C4-2B (cell line): Measurements from ENCODE around the gene B3GALT5.
"Not testable (repeated sequence)": the region's sequence is repeated elsewhere in the genome, so short reads cannot be mapped to it uniquely, and the experiment has no call there.

ENCODE experiments used
- H3K27ac ChIP-seq: fragments of 450-650 bp; 2 replicates; pipeline ENCODE4 v1.5.1; 2017
- ZFX ChIP-seq: fragments of 450-650 bp; IDR thresholded peaks from 2 replicates; pipeline ENCODE4 v1.6.1; 2017
- TF ChIP-seq, protein P1 (sequence below): fragments of 450-650 bp; conservative IDR thresholded peaks from 2 replicates; pipeline ENCODE4 v1.5.1; 2017; ENCODE audit warnings: mild to moderate bottlenecking

The B3GALT5 gene

DNA sequence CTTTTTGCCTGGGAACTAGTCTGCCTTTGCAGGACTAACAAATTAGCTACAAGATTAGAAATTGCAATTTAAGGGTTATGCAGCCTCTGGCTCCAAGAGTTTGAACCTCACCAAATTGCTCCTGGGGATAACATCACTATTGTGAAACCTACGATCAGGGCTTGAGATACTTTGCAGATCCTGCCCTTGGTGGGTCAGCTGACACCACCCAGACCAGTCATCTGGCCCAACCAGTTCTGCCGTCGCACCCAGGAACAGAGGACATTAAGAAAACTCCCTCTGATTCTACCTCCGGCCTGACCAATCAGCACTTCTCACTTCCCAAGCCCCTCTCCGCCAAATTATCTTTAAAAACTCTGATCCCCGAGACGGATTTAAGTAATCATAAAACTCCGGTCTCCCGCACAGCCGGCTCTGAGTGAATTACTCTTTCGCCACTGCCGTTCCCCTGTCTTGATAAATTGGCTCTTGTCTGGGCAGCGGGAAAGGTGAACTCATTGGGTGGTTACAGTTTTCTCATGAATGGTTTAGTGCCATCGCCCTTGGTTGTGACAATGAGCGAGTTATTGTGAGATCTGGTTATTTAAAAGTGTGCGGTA, 32.9 kb upstream of the B3GALT5 start:
- TF ChIP-seq, protein P1, sequence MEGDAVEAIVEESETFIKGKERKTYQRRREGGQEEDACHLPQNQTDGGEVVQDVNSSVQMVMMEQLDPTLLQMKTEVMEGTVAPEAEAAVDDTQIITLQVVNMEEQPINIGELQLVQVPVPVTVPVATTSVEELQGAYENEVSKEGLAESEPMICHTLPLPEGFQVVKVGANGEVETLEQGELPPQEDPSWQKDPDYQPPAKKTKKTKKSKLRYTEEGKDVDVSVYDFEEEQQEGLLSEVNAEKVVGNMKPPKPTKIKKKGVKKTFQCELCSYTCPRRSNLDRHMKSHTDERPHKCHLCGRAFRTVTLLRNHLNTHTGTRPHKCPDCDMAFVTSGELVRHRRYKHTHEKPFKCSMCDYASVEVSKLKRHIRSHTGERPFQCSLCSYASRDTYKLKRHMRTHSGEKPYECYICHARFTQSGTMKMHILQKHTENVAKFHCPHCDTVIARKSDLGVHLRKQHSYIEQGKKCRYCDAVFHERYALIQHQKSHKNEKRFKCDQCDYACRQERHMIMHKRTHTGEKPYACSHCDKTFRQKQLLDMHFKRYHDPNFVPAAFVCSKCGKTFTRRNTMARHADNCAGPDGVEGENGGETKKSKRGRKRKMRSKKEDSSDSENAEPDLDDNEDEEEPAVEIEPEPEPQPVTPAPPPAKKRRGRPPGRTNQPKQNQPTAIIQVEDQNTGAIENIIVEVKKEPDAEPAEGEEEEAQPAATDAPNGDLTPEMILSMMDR: no peak
- no peak for TF ChIP-seq ZFX
- H3K27ac ChIP-seq: no peak overlapping the region

- no peak for TF ChIP-seq ZFX
- TF ChIP-seq, protein P1: no peak
- H3K27ac ChIP-seq: no peak overlapping the region
Observed at GRCh38 chr21:39580744-39581143, 32.0 kb upstream of the B3GALT5 start.

DNA sequence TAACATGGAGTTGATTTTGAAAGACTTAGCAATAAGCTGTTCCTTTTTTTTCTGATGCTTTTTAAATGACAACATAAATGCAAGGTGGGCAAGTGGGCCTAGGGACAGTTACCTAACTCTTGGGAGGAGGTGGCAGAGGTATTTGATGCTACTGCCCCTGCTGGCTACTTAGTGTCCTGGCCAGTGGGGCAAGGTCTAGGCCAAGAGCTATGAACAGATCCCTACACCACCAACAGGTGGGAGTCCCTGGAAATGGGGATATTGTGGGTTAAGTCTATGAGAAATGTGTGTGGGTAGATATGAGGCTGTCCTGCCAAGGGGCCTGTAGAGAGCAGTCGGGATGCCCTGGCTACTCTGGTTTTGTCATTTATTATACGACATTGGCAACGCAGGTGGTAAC, 31.3 kb upstream of the B3GALT5 start:
- no peak for TF ChIP-seq ZFX
- TF ChIP-seq, protein P1: no peak; the same call in 1 of the 2 replicates
- no peak overlapping the region for H3K27ac ChIP-seq

DNA sequence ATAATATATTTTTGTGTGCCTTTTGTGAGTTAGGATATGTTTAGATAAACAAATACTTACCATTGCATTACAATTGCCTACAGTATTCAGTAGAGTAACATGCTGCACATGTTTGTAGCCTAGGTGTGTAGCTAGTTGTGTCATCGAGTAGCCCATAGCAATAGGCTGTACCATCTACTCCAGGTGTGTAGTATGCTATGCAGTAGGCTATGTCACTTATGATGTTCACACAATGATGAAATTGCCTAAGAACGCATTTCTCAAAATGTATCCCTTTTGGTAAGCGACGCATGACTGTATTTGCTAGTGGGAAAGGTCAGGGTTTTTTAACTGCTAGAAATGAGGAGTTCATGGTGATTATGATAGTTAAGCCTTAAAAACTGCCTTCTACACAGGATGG, 30.0 kb upstream of the B3GALT5 start:
- no peak for TF ChIP-seq ZFX
- TF ChIP-seq, protein P1: no peak
- no peak overlapping the region for H3K27ac ChIP-seq

GRCh38 chr21:39583586-39583985, 29.2 kb upstream of the B3GALT5 start:
- not testable (repeated sequence) for H3K27ac ChIP-seq

DNA sequence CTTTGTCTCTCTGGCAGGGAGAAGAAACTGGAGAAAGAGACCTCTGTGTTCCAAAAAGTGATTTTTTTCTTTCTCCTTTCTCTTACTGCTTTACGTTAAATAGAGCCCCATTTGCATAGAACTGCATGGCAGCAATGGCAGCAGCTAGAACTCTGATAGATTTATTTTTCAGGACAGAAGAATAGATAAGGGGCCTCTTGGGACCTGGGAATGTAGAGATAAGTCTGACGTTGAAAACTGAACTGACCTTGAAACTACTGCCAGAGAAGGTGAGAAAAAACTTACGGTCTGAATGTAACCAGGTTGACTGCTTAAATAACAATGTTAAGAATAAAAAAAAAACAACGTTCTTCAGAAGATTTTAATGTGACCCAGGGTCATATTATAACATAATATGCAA, 25.4 kb upstream of the B3GALT5 start:
- TF ChIP-seq ZFX: no peak
- TF ChIP-seq, protein P1: no peak

GRCh38 chr21:39588884-39589283, 23.9 kb upstream of the B3GALT5 start:
- TF ChIP-seq ZFX: no peak
- TF ChIP-seq, protein P1: no peak
- no peak overlapping the region for H3K27ac ChIP-seq

More for the DNA sequence above, 25.4 kb upstream of the B3GALT5 start:
- no peak overlapping the region for H3K27ac ChIP-seq

DNA sequence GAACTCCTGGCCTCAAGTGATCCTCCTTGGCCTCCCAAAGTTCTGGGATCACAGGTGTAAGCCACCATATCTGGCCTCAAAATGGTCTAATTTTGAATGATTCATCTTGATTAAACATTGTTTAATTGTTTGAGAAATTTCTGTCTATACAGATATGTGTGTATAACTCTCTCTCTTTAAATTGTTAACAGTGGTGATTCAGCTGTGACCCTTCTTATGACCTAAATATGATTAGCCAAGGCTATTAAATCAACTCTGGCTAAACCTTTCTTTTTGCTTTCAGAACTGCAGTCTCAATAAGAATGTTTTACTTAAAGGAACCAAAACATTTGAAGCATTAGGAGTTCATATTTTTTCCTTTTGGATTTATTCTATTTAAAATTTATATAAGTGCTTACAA, 19.2 kb upstream of the B3GALT5 start:
- no peak for TF ChIP-seq ZFX
- TF ChIP-seq, protein P1: no peak
- H3K27ac ChIP-seq: no peak overlapping the region
